ENCODE results near the gene FREM1. TPM values are rescaled to one million over a fixed set of nuclear protein-coding genes. Genes with fewer than 3 reads are reported as not detected.

The FREM1 gene
- polyA plus RNA-seq, 1 donor from 2014 or later: 2.3 TPM

- H3K4me2 ChIP-seq (ENCODE audit: low read length): no peak overlapping the region
- no peaks in the 10 kb centered on the region for H3K9me3 ChIP-seq (ENCODE audit: low read length)
- H3K27ac ChIP-seq (ENCODE audit: low read length): no peak overlapping the region
- no peaks in the 10 kb centered on the region for H3F3A ChIP-seq (ENCODE audit: insufficient read depth, low read length, poor library complexity, severe bottlenecking)
- TF ChIP-seq RAD21 (conservative IDR thresholded peaks at IDR 0.05) (no peak), TAF1 (IDR thresholded peaks at IDR 0.05; ENCODE audit: low read depth) (no peak), MXI1 (conservative IDR thresholded peaks at IDR 0.05; ENCODE audit: poor library complexity, severe bottlenecking) (no peak), POLR2AphosphoS5 (IDR thresholded peaks at IDR 0.05) (no peak), EZH2 (IDR thresholded peaks at IDR 0.05; ENCODE audit: borderline replicate concordance, insufficient read depth, low read length, poor library complexity, severe bottlenecking) (no peak), SMC3 (conservative IDR thresholded peaks at IDR 0.05; ENCODE audit: poor library complexity) (no peak)
- no peak overlapping the region for H3K9ac ChIP-seq (ENCODE audit: low read length)
- no peaks in the 10 kb centered on the region for H3K9me2 ChIP-seq (ENCODE audit: insufficient read depth, low read length)
- no peaks in the 10 kb centered on the region for H4K20me1 ChIP-seq (ENCODE audit: insufficient read depth)
- no peaks in the 10 kb centered on the region for H3K79me2 ChIP-seq (replicated peaks; ENCODE audit: insufficient read depth, low read length)
- no peaks in the 10 kb centered on the region for H3K27me3 ChIP-seq (ENCODE audit: insufficient read depth, low read depth, low read length)
- no peak overlapping the region for H2AFZ ChIP-seq (ENCODE audit: low read depth, low read length)
- H3K36me3 ChIP-seq (ENCODE audit: insufficient read depth, low read length): no peaks in the 10 kb centered on the region
- H3K4me3 ChIP-seq (ENCODE audit: low read length): no peak overlapping the region
Observed at GRCh38 chr9:14888272-14888671, 22.0 kb downstream of the FREM1 start.

- no peak for TF ChIP-seq EP300 (conservative IDR thresholded peaks at IDR 0.05; ENCODE audit: poor library complexity, severe bottlenecking)
- TF ChIP-seq, protein P1, sequence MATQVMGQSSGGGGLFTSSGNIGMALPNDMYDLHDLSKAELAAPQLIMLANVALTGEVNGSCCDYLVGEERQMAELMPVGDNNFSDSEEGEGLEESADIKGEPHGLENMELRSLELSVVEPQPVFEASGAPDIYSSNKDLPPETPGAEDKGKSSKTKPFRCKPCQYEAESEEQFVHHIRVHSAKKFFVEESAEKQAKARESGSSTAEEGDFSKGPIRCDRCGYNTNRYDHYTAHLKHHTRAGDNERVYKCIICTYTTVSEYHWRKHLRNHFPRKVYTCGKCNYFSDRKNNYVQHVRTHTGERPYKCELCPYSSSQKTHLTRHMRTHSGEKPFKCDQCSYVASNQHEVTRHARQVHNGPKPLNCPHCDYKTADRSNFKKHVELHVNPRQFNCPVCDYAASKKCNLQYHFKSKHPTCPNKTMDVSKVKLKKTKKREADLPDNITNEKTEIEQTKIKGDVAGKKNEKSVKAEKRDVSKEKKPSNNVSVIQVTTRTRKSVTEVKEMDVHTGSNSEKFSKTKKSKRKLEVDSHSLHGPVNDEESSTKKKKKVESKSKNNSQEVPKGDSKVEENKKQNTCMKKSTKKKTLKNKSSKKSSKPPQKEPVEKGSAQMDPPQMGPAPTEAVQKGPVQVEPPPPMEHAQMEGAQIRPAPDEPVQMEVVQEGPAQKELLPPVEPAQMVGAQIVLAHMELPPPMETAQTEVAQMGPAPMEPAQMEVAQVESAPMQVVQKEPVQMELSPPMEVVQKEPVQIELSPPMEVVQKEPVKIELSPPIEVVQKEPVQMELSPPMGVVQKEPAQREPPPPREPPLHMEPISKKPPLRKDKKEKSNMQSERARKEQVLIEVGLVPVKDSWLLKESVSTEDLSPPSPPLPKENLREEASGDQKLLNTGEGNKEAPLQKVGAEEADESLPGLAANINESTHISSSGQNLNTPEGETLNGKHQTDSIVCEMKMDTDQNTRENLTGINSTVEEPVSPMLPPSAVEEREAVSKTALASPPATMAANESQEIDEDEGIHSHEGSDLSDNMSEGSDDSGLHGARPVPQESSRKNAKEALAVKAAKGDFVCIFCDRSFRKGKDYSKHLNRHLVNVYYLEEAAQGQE (IDR thresholded peaks at IDR 0.05; ENCODE audit: borderline replicate concordance): no peak
- TF ChIP-seq SMC3 (conservative IDR thresholded peaks at IDR 0.05; ENCODE audit: poor library complexity): no peak
- no peak for TF ChIP-seq POLR2AphosphoS5 (IDR thresholded peaks at IDR 0.05)
- TF ChIP-seq CTCF (IDR thresholded peaks at IDR 0.05; ENCODE audit: poor library complexity, severe bottlenecking): no peak
- TF ChIP-seq EZH2 (IDR thresholded peaks at IDR 0.05; ENCODE audit: borderline replicate concordance, insufficient read depth, low read length, poor library complexity, severe bottlenecking): no peak
- TF ChIP-seq TAF1 (IDR thresholded peaks at IDR 0.05; ENCODE audit: low read depth): no peak
- TF ChIP-seq RAD21 (conservative IDR thresholded peaks at IDR 0.05): no peak
- no peak for TF ChIP-seq MXI1 (conservative IDR thresholded peaks at IDR 0.05; ENCODE audit: poor library complexity, severe bottlenecking)
- Histone ChIP-seq H3K27me3 (ENCODE audit: insufficient read depth, low read depth, low read length) (no peaks in the 10 kb centered on the region), H3F3A (ENCODE audit: insufficient read depth, low read length, poor library complexity, severe bottlenecking) (no peaks in the 10 kb centered on the region), H4K20me1 (ENCODE audit: insufficient read depth) (no peaks in the 10 kb centered on the region), H3K36me3 (ENCODE audit: insufficient read depth, low read length) (no peaks in the 10 kb centered on the region), H3K9me2 (ENCODE audit: insufficient read depth, low read length) (no peaks in the 10 kb centered on the region), H3K4me2 (ENCODE audit: low read length) (no peak overlapping the region), H3K9ac (ENCODE audit: low read length) (no peak overlapping the region), H3K27ac (ENCODE audit: low read length) (no peak overlapping the region), H2AFZ (ENCODE audit: low read depth, low read length) (no peak overlapping the region), H3K4me3 (ENCODE audit: low read length) (no peak overlapping the region), H3K9me3 (ENCODE audit: low read length) (no peaks in the 10 kb centered on the region), H3K79me2 (replicated peaks; ENCODE audit: insufficient read depth, low read length) (no peaks in the 10 kb centered on the region)
Observed at GRCh38 chr9:14887149-14887548, 23.1 kb downstream of the FREM1 start.

Measured in neural cell (in vitro differentiated cells).